Nephron (organoid): ENCODE data around the gene CNST.

Source experiments
- H3K27ac Mint-ChIP-seq, 3 experiments: 2 replicates each; pipeline ENCODE4 v1.8.0; 2020; ENCODE audit warnings: mixed read lengths in 3 of 3, mild to moderate bottlenecking in 2 of 3, moderate library complexity in 1 of 3
- H3K27me3 Mint-ChIP-seq: 2 replicates; pipeline ENCODE4 v1.8.0; 2021; ENCODE audit warnings: low read depth, mild to moderate bottlenecking, moderate library complexity, mixed read lengths
- H3K36me3 Mint-ChIP-seq: 2 replicates; pipeline ENCODE4 v1.8.0; 2020; ENCODE audit warnings: low read depth, mixed read lengths
- H3K4me1 Mint-ChIP-seq: 2 replicates; pipeline ENCODE4 v1.8.0; 2020; ENCODE audit warnings: mixed read lengths
- H3K4me3 Mint-ChIP-seq, 3 experiments: 2 replicates each; pipeline ENCODE4 v1.8.0; 2020; ENCODE audit warnings: mild to moderate bottlenecking in 3 of 3, mixed read lengths in 3 of 3, moderate library complexity in 2 of 3
- H3K9me3 Mint-ChIP-seq: 2 replicates; pipeline ENCODE4 v1.8.0; 2020; ENCODE audit warnings: mixed read lengths
- CTCF ChIP-seq, 3 experiments: fragments of 200-600 bp; sonication (generic); IDR thresholded peaks; one replicate each; pipeline ENCODE4 v1.5.0; 2021; ENCODE audit warnings: antibody characterized with exemption in 3 of 3; ENCODE audit not compliant: unreplicated experiment in 3 of 3

The CNST gene

GRCh38 chr1:246613096-246613758, 47.0 kb downstream of the CNST start:
- H3K4me1 Mint-ChIP-seq = peaks cover 14% of the 10 kb centered on the region
- TF ChIP-seq CTCF (IDR thresholded peaks at IDR 0.05; ENCODE audit: unreplicated experiment in 3 of 3) = no peak
- H3K4me3 Mint-ChIP-seq = no peak overlapping the region

GRCh38 chr1:246617156-246617555, 50.9 kb downstream of the CNST start:
- TF ChIP-seq CTCF (IDR thresholded peaks at IDR 0.05; ENCODE audit: unreplicated experiment in 3 of 3) = no peak
- Mint-ChIP-seq H3K4me3 (no peak overlapping the region), H3K27ac (peak overlapping the region in 1 of 3 experiments; percentile 10), H3K36me3 (peaks cover 18% of the 10 kb centered on the region), H3K27me3 (no peaks in the 10 kb centered on the region), H3K9me3 (no peaks in the 10 kb centered on the region), H3K4me1 (peaks cover 13% of the 10 kb centered on the region)

More at GRCh38 chr1:246613096-246613758, 47.0 kb downstream of the CNST start:
- peaks cover 15% of the 10 kb centered on the region for H3K36me3 Mint-ChIP-seq
- no peaks in the 10 kb centered on the region for H3K9me3 Mint-ChIP-seq
- H3K27me3 Mint-ChIP-seq = no peaks in the 10 kb centered on the region
- no peak overlapping the region for H3K27ac Mint-ChIP-seq

GRCh38 chr1:246617768-246618167, 51.5 kb downstream of the CNST start:
- H3K36me3 Mint-ChIP-seq = peaks cover 23% of the 10 kb centered on the region
- TF ChIP-seq CTCF (IDR thresholded peaks at IDR 0.05; ENCODE audit: unreplicated experiment in 3 of 3) = no peak
- no peaks in the 10 kb centered on the region for H3K9me3 Mint-ChIP-seq
- peak overlapping the region in 1 of 3 experiments; percentile 10 for H3K27ac Mint-ChIP-seq
- no peak overlapping the region for H3K4me3 Mint-ChIP-seq
- H3K4me1 Mint-ChIP-seq = peaks cover 13% of the 10 kb centered on the region
- H3K27me3 Mint-ChIP-seq = no peaks in the 10 kb centered on the region

GRCh38 chr1:246618240-246618808, 52.1 kb downstream of the CNST start:
- Mint-ChIP-seq H3K4me3 (no peak overlapping the region), H3K27ac (peak overlapping the region in 1 of 3 experiments; percentile 10), H3K36me3 (peaks cover 23% of the 10 kb centered on the region), H3K27me3 (no peaks in the 10 kb centered on the region), H3K9me3 (no peaks in the 10 kb centered on the region), H3K4me1 (peaks cover 13% of the 10 kb centered on the region)
- TF ChIP-seq CTCF (IDR thresholded peaks at IDR 0.05; ENCODE audit: unreplicated experiment in 3 of 3) = no peak

GRCh38 chr1:246622035-246622652, 55.9 kb downstream of the CNST start:
- Mint-ChIP-seq H3K9me3 (no peaks in the 10 kb centered on the region), H3K4me3 (no peak overlapping the region), H3K4me1 (peaks cover 13% of the 10 kb centered on the region), H3K27ac (no peak overlapping the region), H3K36me3 (peaks cover 39% of the 10 kb centered on the region), H3K27me3 (no peaks in the 10 kb centered on the region)
- TF ChIP-seq CTCF (IDR thresholded peaks at IDR 0.05; ENCODE audit: unreplicated experiment in 3 of 3) = no peak
